H1 (cell line): ENCODE results near the gene ITGA4. TPM values are rescaled to one million over a fixed set of nuclear protein-coding genes. Genes with fewer than 3 reads are reported as not detected.

Source experiments
- CTCF ChIA-PET: fragments of 300-600 bp; sonication (Branson Sonifier 250); formaldehyde crosslinking; loops from one replicate; lab custom pipeline; 2021; ENCODE audit not compliant: partially characterized antibody; lab: Charles Lee
- POLR2A ChIA-PET: fragments of 300-600 bp; sonication (Branson Sonifier 250); formaldehyde crosslinking; loops from one replicate; lab custom pipeline; 2021; ENCODE audit warnings: inconsistent platforms; ENCODE audit not compliant: partially characterized antibody; lab: Charles Lee
- DNase-seq, 2 experiments: peaks; one replicate each; pipeline versions ENCODE4 v3.0.0 to v3.0.0-alpha.2; 2010 to 2022; ENCODE audit warnings: low spot score in 2 of 2, low read depth in 1 of 2, mixed read lengths in 1 of 2
- FAIRE-seq: peaks from 2 replicates; lab custom pipeline; 2011; peaks lifted over from hg19 to GRCh38; lab: Jason Lieb, UNC
- H2AFZ ChIP-seq: 2 replicates; pipeline ENCODE4 v1.8.1; 2012; ENCODE audit warnings: low read length, inconsistent platforms
- H2AK5ac ChIP-seq: 2 replicates; pipeline ENCODE4 v1.6.1; 2013; ENCODE audit warnings: low read depth, low read length
- H2BK120ac ChIP-seq: replicated peaks from 2 replicates; pipeline ENCODE3; 2013; ENCODE audit warnings: low read depth, low read length, inconsistent platforms
- H2BK12ac ChIP-seq: 2 replicates; pipeline ENCODE4 v1.6.1; 2013; ENCODE audit warnings: low read depth, low read length
- H2BK15ac ChIP-seq: 2 replicates; pipeline ENCODE4 v1.6.1; 2013; ENCODE audit warnings: low read length
- H2BK20ac ChIP-seq: 2 replicates; pipeline ENCODE4 v1.6.1; 2013; ENCODE audit warnings: low read length
- H2BK5ac ChIP-seq: 2 replicates; pipeline ENCODE4 v1.6.1; 2013; ENCODE audit warnings: low read depth, low read length
- H3K14ac ChIP-seq: 2 replicates; pipeline ENCODE4 v1.6.1; 2013; ENCODE audit warnings: inconsistent platforms; ENCODE audit not compliant: insufficient read length
- H3K18ac ChIP-seq: 2 replicates; pipeline ENCODE4 v1.6.1; 2013; ENCODE audit warnings: low read length; ENCODE audit errors: extremely low read depth
- H3K23ac ChIP-seq: 2 replicates; pipeline ENCODE4 v1.6.1; 2013; ENCODE audit warnings: inconsistent platforms; ENCODE audit not compliant: insufficient read length
- H3K23me2 ChIP-seq: 2 replicates; pipeline ENCODE4 v1.6.1; 2013; ENCODE audit warnings: low read depth, low read length
- H3K27ac ChIP-seq: 2 replicates; pipeline ENCODE4 v1.6.1; 2011; ENCODE audit warnings: low read depth, low read length, inconsistent platforms
- H3K27me3 ChIP-seq, 4 experiments: replicated peaks in 1 of 4; 1 replicate in 1 of 4; 2 replicates in 3 of 4; pipeline versions ENCODE4 v1.6.1 to v1.8.1; 2011 to 2013; ENCODE audit warnings: low read length in 3 of 4, mild to moderate bottlenecking in 3 of 4, inconsistent platforms in 2 of 4, mixed read lengths in 2 of 4, moderate library complexity in 1 of 4; ENCODE audit not compliant: control insufficient read depth in 3 of 4, insufficient read depth in 3 of 4; ENCODE audit errors: extremely low read depth in 1 of 4
- H3K36me3 ChIP-seq, 4 experiments: 2 replicates each; pipeline versions ENCODE4 v1.6.1 to v1.8.1; 2011 to 2013; ENCODE audit warnings: mild to moderate bottlenecking in 4 of 4, low read length in 3 of 4, moderate library complexity in 2 of 4, control low read depth in 1 of 4, inconsistent platforms in 1 of 4; ENCODE audit not compliant: insufficient read depth in 4 of 4, control insufficient read depth in 2 of 4
- H3K4ac ChIP-seq: replicated peaks from 2 replicates; pipeline ENCODE3; 2013; ENCODE audit warnings: low read length, low read depth, mixed read lengths, inconsistent platforms; ENCODE audit not compliant: insufficient read length
- H3K4me1 ChIP-seq, 4 experiments: replicated peaks in 1 of 4; 1 replicate in 1 of 4; 2 replicates in 3 of 4; pipeline versions ENCODE4 v1.6.1 to v1.8.1; 2011 to 2013; ENCODE audit warnings: low read length in 3 of 4, inconsistent platforms in 2 of 4, mixed read lengths in 1 of 4; ENCODE audit not compliant: insufficient read depth in 4 of 4, control insufficient read depth in 3 of 4
- H3K4me2 ChIP-seq, 2 experiments: 2 replicates each; pipeline versions ENCODE4 v1.6.1 to v1.8.1; 2011 to 2013; ENCODE audit warnings: low read depth in 2 of 2, low read length in 2 of 2, control low read depth in 1 of 2, inconsistent platforms in 1 of 2, mild to moderate bottlenecking in 1 of 2; ENCODE audit not compliant: insufficient read depth in 1 of 2
- H3K4me3 ChIP-seq, 4 experiments: fragments of 200-600, 300-600 bp in 1 of 4; sonication (generic), shearing (Covaris generic), sonication (Bioruptor Twin) in 1 of 4; 2 replicates each; pipeline versions ENCODE4 v1.5.1 to v1.8.1; 2011 to 2016; ENCODE audit warnings: low read length in 4 of 4, low read depth in 3 of 4, control low read depth in 2 of 4, inconsistent platforms in 2 of 4, mild to moderate bottlenecking in 2 of 4, mixed read lengths in 1 of 4, moderate library complexity in 1 of 4; ENCODE audit not compliant: insufficient read depth in 2 of 4; ENCODE audit errors: extremely low read depth in 1 of 4
- H3K56ac ChIP-seq: replicated peaks from 2 replicates; pipeline ENCODE3; 2013; ENCODE audit warnings: low read depth, mild to moderate bottlenecking, mixed read lengths, low read length, inconsistent platforms; ENCODE audit not compliant: insufficient read length
- H3K79me1 ChIP-seq: 2 replicates; pipeline ENCODE4 v1.6.1; 2013; ENCODE audit warnings: low read depth, low read length, control low read depth
- H3K79me2 ChIP-seq, 2 experiments: 2 replicates each; pipeline versions ENCODE4 v1.6.1 to v1.8.1; 2012 to 2013; ENCODE audit warnings: low read length in 2 of 2, mild to moderate bottlenecking in 2 of 2, inconsistent platforms in 1 of 2; ENCODE audit not compliant: insufficient read depth in 2 of 2, control insufficient read depth in 1 of 2
- H3K9ac ChIP-seq, 4 experiments: replicated peaks in 1 of 4; 1 replicate in 1 of 4; 2 replicates in 3 of 4; pipeline versions ENCODE4 v1.6.1 to v1.8.1; 2011 to 2013; ENCODE audit warnings: low read depth in 3 of 4, low read length in 3 of 4, control low read depth in 2 of 4, mild to moderate bottlenecking in 2 of 4, moderate library complexity in 2 of 4, inconsistent platforms in 1 of 4; ENCODE audit errors: extremely low read depth in 1 of 4
- H3K9me3 ChIP-seq, 2 experiments: 2 replicates each; pipeline versions ENCODE4 v1.6.1 to v1.8.1; 2012 to 2013; ENCODE audit warnings: mild to moderate bottlenecking in 2 of 2, moderate library complexity in 2 of 2, control low read depth in 1 of 2, inconsistent platforms in 1 of 2, low read depth in 1 of 2, low read length in 1 of 2, mixed read lengths in 1 of 2; ENCODE audit not compliant: insufficient read depth in 2 of 2
- H4K20me1 ChIP-seq, 2 experiments: replicated peaks in 1 of 2; 2 replicates each; pipeline versions ENCODE3 to v1.8.1; 2011 to 2013; ENCODE audit warnings: inconsistent platforms in 2 of 2, low read length in 2 of 2, mild to moderate bottlenecking in 1 of 2; ENCODE audit not compliant: insufficient read depth in 2 of 2, control insufficient read depth in 1 of 2
- H4K5ac ChIP-seq: 2 replicates; pipeline ENCODE4 v1.6.1; 2013; ENCODE audit warnings: low read length, low read depth, mixed read lengths, inconsistent platforms; ENCODE audit not compliant: insufficient read length
- H4K8ac ChIP-seq: 2 replicates; pipeline ENCODE4 v1.8.0; 2013; ENCODE audit warnings: mild to moderate bottlenecking, moderate library complexity, low read length, inconsistent platforms; ENCODE audit not compliant: insufficient read depth; ENCODE audit errors: extremely low read depth
- H4K91ac ChIP-seq: replicated peaks from 2 replicates; pipeline ENCODE3; 2013; ENCODE audit warnings: low read length, mixed read lengths, inconsistent platforms; ENCODE audit not compliant: insufficient read length
- ATF3 ChIP-seq: IDR thresholded peaks from 2 replicates; pipeline ENCODE4 v1.6.1; 2011; ENCODE audit warnings: low read depth, mild to moderate bottlenecking, low read length; ENCODE audit not compliant: insufficient read depth
- BACH1 ChIP-seq: IDR thresholded peaks from 2 replicates; pipeline ENCODE4 v1.6.1; 2012; ENCODE audit warnings: low read length, improper control_type of control experiment
- CBX5 ChIP-seq: fragments of 300-800, 300-1000 bp; sonication (generic); IDR thresholded peaks from 2 replicates; pipeline ENCODE4 v1.7.1; 2016; ENCODE audit warnings: antibody characterized with exemption, low read length, low read depth
- CTCF ChIP-seq, 3 experiments: IDR thresholded peaks; 1 replicate in 2 of 3; 2 replicates in 1 of 3; pipeline versions ENCODE4 v1.5.1 to v1.6.1; 2011; ENCODE audit warnings: low read length in 3 of 3, mild to moderate bottlenecking in 3 of 3, inconsistent platforms in 2 of 3, low read depth in 1 of 3, moderate library complexity in 1 of 3; ENCODE audit not compliant: insufficient read depth in 1 of 3; ENCODE audit errors: control extremely low read depth in 1 of 3
- EZH2 ChIP-seq: fragments of 200-600 bp; sonication (generic); IDR thresholded peaks from 2 replicates; pipeline ENCODE4 v1.7.1; 2012; ENCODE audit warnings: low read depth, mild to moderate bottlenecking, moderate library complexity, low read length, inconsistent platforms; ENCODE audit not compliant: severe bottlenecking
- GABPA ChIP-seq: IDR thresholded peaks from 2 replicates; pipeline ENCODE4 v1.6.1; 2011; ENCODE audit warnings: mild to moderate bottlenecking, low read length, moderate library complexity, borderline replicate concordance; ENCODE audit not compliant: insufficient read depth
- HDAC6 ChIP-seq: IDR thresholded peaks from one replicate; pipeline ENCODE4 v1.7.1; 2012; ENCODE audit warnings: low read depth, mild to moderate bottlenecking, inconsistent platforms, low read length, moderate library complexity
- JUN ChIP-seq: IDR thresholded peaks from 2 replicates; pipeline ENCODE4 v1.6.1; 2011; ENCODE audit warnings: low read depth, mild to moderate bottlenecking, improper control_type of control experiment, low read length
- JUND ChIP-seq: IDR thresholded peaks from 2 replicates; pipeline ENCODE4 v1.6.1; 2011; ENCODE audit warnings: mild to moderate bottlenecking, improper control_type of control experiment, low read length
- SIX5 ChIP-seq: IDR thresholded peaks from 2 replicates; pipeline ENCODE4 v1.6.1; 2011; ENCODE audit warnings: mild to moderate bottlenecking, low read depth, low read length
- SP2 ChIP-seq: IDR thresholded peaks from 2 replicates; pipeline ENCODE4 v1.6.1; 2012; ENCODE audit warnings: mild to moderate bottlenecking, low read length, inconsistent platforms
- SRF ChIP-seq: IDR thresholded peaks from 2 replicates; pipeline ENCODE4 v1.6.1; 2011; ENCODE audit warnings: mild to moderate bottlenecking, low read depth, low read length, moderate library complexity
- WGBS, 2 experiments: shearing (Covaris generic) in 1 of 2; methylation state at CpG; one replicate each; pipeline versions ENCODE4 v1.1.6 to v1.1.7; 2013 to 2015; ENCODE audit warnings: low lambda C conversion rate in 2 of 2, mixed read lengths in 2 of 2, inconsistent platforms in 1 of 2, low coverage in 1 of 2, missing lambda C conversion rate in 1 of 2; ENCODE audit not compliant: insufficient replicate concordance in 2 of 2, insufficient coverage in 1 of 2, insufficient read length in 1 of 2; ENCODE audit errors: extremely low coverage in 1 of 2, missing lambda C conversion rate in 1 of 2; 5-methylcytosine and 5-hydroxymethylcytosine counted together
- polyA plus RNA-seq, 7 experiments: library from polyadenylated mRNA; depleted of rRNA in 3 of 7; stranded (reverse) in 5 of 7; unstranded in 2 of 7; fragments of >200 nt in 5 of 7; fragments of 200-250 nt in 2 of 7; gene quantifications; 1 replicate in 5 of 7; 2 replicates in 1 of 7; 4 replicates in 1 of 7; pipeline versions ENCODE4 v1.2.1 to v1.2.3, GENCODE V29; 2011 to 2013; ENCODE audit warnings: missing spikeins in 2 of 7, mixed read lengths in 2 of 7
- total RNA-seq: library from RNA; stranded (reverse); fragmentation: NEBNext Ultra II Directional; extraction: Animal tissue kit (Norgen Biotek cat#: 25700); gene quantifications from 2 replicates; pipeline ENCODE4 v1.2.1, GENCODE V29; 2021

The ITGA4 gene
- total and polyA plus RNA-seq, 2 of the 8 experiments (the other 6 are each of a cell fraction or from before 2014, with no cell fraction given) = 0.60 to 2.1 TPM

GRCh38 chr2:181523756-181524155 lies 66.6 kb downstream of the ITGA4 start:
- H3K27me3 ChIP-seq = no peaks in the 10 kb centered on the region
- no peak overlapping the region for H2BK5ac ChIP-seq
- no peak overlapping the region for H3K4me2 ChIP-seq
- POLR2A ChIA-PET = no interaction called here
- no peak overlapping the region for H3K4ac ChIP-seq
- H3K4me3 ChIP-seq = no peak overlapping the region
- no peaks in the 10 kb centered on the region for H3K4me1 ChIP-seq
- H3K27ac ChIP-seq = no peak overlapping the region
- H3K79me2 ChIP-seq = no peaks in the 10 kb centered on the region
- H3K56ac ChIP-seq = no peak overlapping the region
- H2AK5ac ChIP-seq = no peak overlapping the region
- H3K14ac ChIP-seq = no peak overlapping the region
- H2BK120ac ChIP-seq = no peak overlapping the region
- no peak overlapping the region for H4K91ac ChIP-seq
- WGBS, 2 experiments = 89% methylated on average over 5 of the region's 5 CpGs; no CpG with 5 or more reads in 1 of the 2 experiments
- H2BK15ac ChIP-seq = no peak overlapping the region
- CTCF ChIA-PET = interaction anchor here (1.0 kb wide), 1 partner anchor 305 kb away, joined by 3 read pairs; no protein-coding TSS in a partner anchor
- H3K9ac ChIP-seq = no peak overlapping the region
- H3K79me1 ChIP-seq = no peaks in the 10 kb centered on the region
- no peak overlapping the region for H2AFZ ChIP-seq
- FAIRE-seq (no peak), DNase-seq (no peak)
- no peak overlapping the region for H3K23ac ChIP-seq
- H2BK20ac ChIP-seq = no peak overlapping the region
- H2BK12ac ChIP-seq = no peak overlapping the region; the same call in 1 of the 2 replicates
- no peaks in the 10 kb centered on the region for H3K23me2 ChIP-seq
- no peaks in the 10 kb centered on the region for H3K36me3 ChIP-seq
- H4K5ac ChIP-seq = no peak overlapping the region
- no peaks in the 10 kb centered on the region for H4K20me1 ChIP-seq
- H3K18ac ChIP-seq = no peak overlapping the region
- H4K8ac ChIP-seq = no peak overlapping the region
- no peaks in the 10 kb centered on the region for H3K9me3 ChIP-seq
- no peak for TF ChIP-seq ATF3
- TF ChIP-seq SIX5 = no peak
- TF ChIP-seq EZH2 = no peak
- no peak for TF ChIP-seq CTCF (IDR thresholded peaks at IDR 0.05; ENCODE audit: control extremely low read depth in 1 of 3, insufficient read depth in 1 of 3, low read depth in 1 of 3, low read length in 3 of 3)
- TF ChIP-seq SRF = no peak
- TF ChIP-seq JUND = no peak
- TF ChIP-seq HDAC6 = no peak
- no peak for TF ChIP-seq JUN
- no peak for TF ChIP-seq GABPA
- no peak for TF ChIP-seq SP2
- TF ChIP-seq BACH1 = no peak
- TF ChIP-seq CBX5 = no peak
